ENCODE data around the gene GUCY2F.

GUCY2F gene

GRCh38 chrX:109392895-109393294 is 89.0 kb downstream of the GUCY2F start:
- DNase-seq: no peak

- no peak for DNase-seq
Observed at GRCh38 chrX:109390556-109390955, 91.3 kb downstream of the GUCY2F start.

GRCh38 chrX:109389917-109390316 is 92.0 kb downstream of the GUCY2F start:
- no peak for DNase-seq

- no peak for DNase-seq
Observed at GRCh38 chrX:109384699-109385098, 97.2 kb downstream of the GUCY2F start.

- no peak for DNase-seq
Observed at GRCh38 chrX:109382332-109382731, 99.6 kb downstream of the GUCY2F start.

GRCh38 chrX:109378281-109378680 is 103.6 kb downstream of the GUCY2F start:
- no peak for DNase-seq

GRCh38 chrX:109374262-109374960 is 107.5 kb downstream of the GUCY2F start:
- no peak for DNase-seq

GRCh38 chrX:109373468-109373867 is 108.4 kb downstream of the GUCY2F start:
- DNase-seq: no peak

- no peak for DNase-seq
Observed at GRCh38 chrX:109372716-109373115, 109.2 kb downstream of the GUCY2F start.

GRCh38 chrX:109372291-109372690 is 109.6 kb downstream of the GUCY2F start:
- DNase-seq: no peak

GRCh38 chrX:109362101-109362500 is 119.8 kb downstream of the GUCY2F start:
- no peak for DNase-seq

GRCh38 chrX:109360301-109360700 is 121.6 kb downstream of the GUCY2F start:
- DNase-seq: no peak

GRCh38 chrX:109357706-109358105 is 124.2 kb downstream of the GUCY2F start:
- DNase-seq: no peak

- no peak for DNase-seq
Observed at GRCh38 chrX:109356684-109357083, 125.2 kb downstream of the GUCY2F start.

- DNase-seq: no peak
Observed at GRCh38 chrX:109352066-109352588, 129.8 kb downstream of the GUCY2F start.

GRCh38 chrX:109351557-109351956 is 130.3 kb downstream of the GUCY2F start:
- no peak for DNase-seq

GRCh38 chrX:109350551-109350950 is 131.3 kb downstream of the GUCY2F start:
- DNase-seq: no peak

GRCh38 chrX:109350051-109350450 is 131.8 kb downstream of the GUCY2F start:
- no peak for DNase-seq

- no peak for DNase-seq
Observed at GRCh38 chrX:109347632-109348031, 134.3 kb downstream of the GUCY2F start.

- no peak for DNase-seq
Observed at GRCh38 chrX:109346491-109346890, 135.4 kb downstream of the GUCY2F start.

GRCh38 chrX:109345856-109346255 is 136.0 kb downstream of the GUCY2F start:
- no peak for DNase-seq

GRCh38 chrX:109344678-109345077 is 137.2 kb downstream of the GUCY2F start:
- no peak for DNase-seq

GRCh38 chrX:109344101-109344500 is 137.8 kb downstream of the GUCY2F start:
- DNase-seq: no peak

GRCh38 chrX:109343671-109344070 is 138.2 kb downstream of the GUCY2F start:
- DNase-seq: no peak

GRCh38 chrX:109336141-109336540 is 145.7 kb downstream of the GUCY2F start:
- no peak for DNase-seq
